Upper lobe of left lung (tissue), 6 donors: ENCODE measurements around the gene PARP9. TPM values are rescaled to one million over a fixed set of nuclear protein-coding genes. Genes with fewer than 3 reads are reported as not detected.

Source experiments
- ATAC-seq, 2 donors: fragments of 200-7000 bp; cut with Tn5 transposase; one replicate each; pipeline ENCODE4 v1.9.1; 2022; ENCODE audit warnings: mild to moderate bottlenecking in 2 of 2, moderate library complexity in 2 of 2; ENCODE audit not compliant: low FRiP score in 2 of 2
- DNase-seq, 2 donors: peaks; one replicate each; pipeline ENCODE4 v3.0.0-alpha.2; 2019 to 2020
- H3K27ac ChIP-seq, 4 donors: fragments of 200-600 bp; sonication (generic); one replicate each; pipeline ENCODE4 v1.5.1; 2016 to 2019
- H3K27me3 ChIP-seq, 4 donors: fragments of 200-600 bp; sonication (generic); one replicate each; pipeline ENCODE4 v1.5.1; 2017 to 2019
- H3K36me3 ChIP-seq, 4 donors: fragments of 200-600 bp; sonication (generic); one replicate each; pipeline ENCODE4 v1.5.1; 2016 to 2019
- H3K4me1 ChIP-seq, 4 donors: fragments of 200-600 bp; sonication (generic); one replicate each; pipeline ENCODE4 v1.5.1; 2018 to 2019
- H3K4me3 ChIP-seq, 4 donors: fragments of 200-600 bp; sonication (generic); one replicate each; pipeline ENCODE4 v1.5.1; 2017 to 2019; ENCODE audit warnings: mild to moderate bottlenecking in 2 of 4, moderate library complexity in 1 of 4
- H3K9me3 ChIP-seq, 4 donors: fragments of 200-600 bp; sonication (generic); one replicate each; pipeline ENCODE4 v1.5.1; 2018 to 2019
- CTCF ChIP-seq, 6 experiments: fragments of 450-650 bp in 4 of 6; fragments of 200-600 bp in 2 of 6; sonication (generic) in 2 of 6; IDR thresholded peaks; one replicate each; pipeline ENCODE4 v1.5.1; 2016 to 2019; ENCODE audit warnings: antibody characterized with exemption in 6 of 6
- EP300 ChIP-seq, 4 donors: sonication (generic); formaldehyde crosslinking; IDR thresholded peaks; one replicate each; pipeline ENCODE4 v1.5.1; 2017; ENCODE audit warnings: antibody characterized with exemption in 4 of 4, control low read depth in 2 of 4
- POLR2A ChIP-seq, 4 donors: fragments of 450-650 bp; IDR thresholded peaks; one replicate each; pipeline ENCODE4 v1.5.1; 2016 to 2017; ENCODE audit warnings: antibody characterized with exemption in 4 of 4, mild to moderate bottlenecking in 2 of 4
- POLR2AphosphoS5 ChIP-seq, 2 donors: sonication (generic); formaldehyde crosslinking; IDR thresholded peaks; one replicate each; pipeline ENCODE4 v1.5.1; 2017; ENCODE audit warnings: antibody characterized with exemption in 2 of 2
- WGBS, 2 donors: methylation state at CpG; one replicate each; pipeline ENCODE4 v1.1.5; 2017 to 2018; 5-methylcytosine and 5-hydroxymethylcytosine counted together
- total RNA-seq, 6 donors: library from RNA; depleted of rRNA in 4 of 6; stranded (reverse); fragments of >200 nt in 4 of 6; gene quantifications; one replicate each; pipeline versions ENCODE4 v1.1.0 to v1.2.1, GENCODE V29; 2016 to 2021
- donor health status: DM: no; HTN: no; CAD: no; lungs with moderate emphysema.
- donor health status: DM: no; HTN: yes; CAD: no; lungs with severe emphysema.

PARP9 gene
- total RNA-seq: 10 to 100 TPM; 49.2 to 70.8 (median 58.0) TPM

- Histone ChIP-seq H3K27ac (peak within 1 kb of the TSS; percentile 94 to 99 (median 96)), H3K4me1 (peaks cover 51 to 62% (median 55%) of the 10 kb centered on the region in 4 donors), H3K27me3 (no peaks in the 10 kb centered on the region), H3K36me3 (peaks cover 0 to 40% (median 8%) of the 10 kb centered on the region in 4 donors), H3K9me3 (no peaks in the 10 kb centered on the region), H3K4me3 (peak within 1 kb of the TSS; percentile 53 to 93 (median 73))
- DNase-seq: peak; percentile 92 to 94
- 0 to 1% methylated on average over 16 to 52 of the region's 56 CpGs for WGBS, 2 donors
- TF ChIP-seq CTCF (IDR thresholded peaks at IDR 0.05) (peak in 2 of 6 experiments; percentile 8 to 9), POLR2AphosphoS5 (IDR thresholded peaks at IDR 0.05) (peak; percentile 93 to 95), EP300 (IDR thresholded peaks at IDR 0.05) (peak in 2 of 4 donors; percentile 75 to 86), POLR2A (IDR thresholded peaks at IDR 0.05) (peak in 3 of 4 donors; percentile 67 to 91 (median 69))
- ATAC-seq: peak; percentile 97 to 98
Observed at GRCh38 chr3:122564155-122564912, at the start of gene PARP9, which contains the start of gene DTX3L. PARP9 (minus strand) TSS chr3:122564300; CDS start chr3:122559620, 4,680 bp downstream. DTX3L (plus strand) TSS chr3:122564338; CDS start chr3:122564427, 89 bp downstream.

DNA sequence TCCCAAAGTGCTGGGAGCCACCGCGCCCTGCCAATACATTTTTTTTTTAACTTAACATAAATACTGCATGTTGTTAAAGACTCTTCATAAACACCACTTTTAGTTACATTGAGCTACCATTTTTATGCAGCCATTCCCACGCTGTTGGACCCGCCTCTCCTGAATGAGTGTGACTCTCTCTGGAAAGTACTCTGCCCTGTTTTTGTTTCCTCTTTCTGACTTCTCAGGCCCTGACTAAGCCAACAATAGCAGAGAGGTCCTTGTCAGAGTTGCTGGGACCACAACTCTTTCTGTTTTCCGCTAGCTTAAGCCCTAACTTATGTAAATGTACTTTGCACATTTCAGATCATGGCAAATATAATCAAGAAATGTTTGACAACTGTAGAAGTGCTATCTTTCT lies 48.6 kb upstream of the PARP9 start:
- no peak for DNase-seq
- Histone ChIP-seq H3K9me3 (no peaks in the 10 kb centered on the region), H3K4me1 (no peaks in the 10 kb centered on the region), H3K27me3 (no peaks in the 10 kb centered on the region), H3K27ac (no peak overlapping the region), H3K4me3 (no peak overlapping the region), H3K36me3 (no peaks in the 10 kb centered on the region)
- ATAC-seq: no peak
- 87 to 89% methylated on average over 5 of the region's 5 CpGs for WGBS, 2 donors
- TF ChIP-seq CTCF (IDR thresholded peaks at IDR 0.05): no peak
- no peak for TF ChIP-seq POLR2A (IDR thresholded peaks at IDR 0.05)
- no peak for TF ChIP-seq EP300 (IDR thresholded peaks at IDR 0.05)
- no peak for TF ChIP-seq POLR2AphosphoS5 (IDR thresholded peaks at IDR 0.05)

DNA sequence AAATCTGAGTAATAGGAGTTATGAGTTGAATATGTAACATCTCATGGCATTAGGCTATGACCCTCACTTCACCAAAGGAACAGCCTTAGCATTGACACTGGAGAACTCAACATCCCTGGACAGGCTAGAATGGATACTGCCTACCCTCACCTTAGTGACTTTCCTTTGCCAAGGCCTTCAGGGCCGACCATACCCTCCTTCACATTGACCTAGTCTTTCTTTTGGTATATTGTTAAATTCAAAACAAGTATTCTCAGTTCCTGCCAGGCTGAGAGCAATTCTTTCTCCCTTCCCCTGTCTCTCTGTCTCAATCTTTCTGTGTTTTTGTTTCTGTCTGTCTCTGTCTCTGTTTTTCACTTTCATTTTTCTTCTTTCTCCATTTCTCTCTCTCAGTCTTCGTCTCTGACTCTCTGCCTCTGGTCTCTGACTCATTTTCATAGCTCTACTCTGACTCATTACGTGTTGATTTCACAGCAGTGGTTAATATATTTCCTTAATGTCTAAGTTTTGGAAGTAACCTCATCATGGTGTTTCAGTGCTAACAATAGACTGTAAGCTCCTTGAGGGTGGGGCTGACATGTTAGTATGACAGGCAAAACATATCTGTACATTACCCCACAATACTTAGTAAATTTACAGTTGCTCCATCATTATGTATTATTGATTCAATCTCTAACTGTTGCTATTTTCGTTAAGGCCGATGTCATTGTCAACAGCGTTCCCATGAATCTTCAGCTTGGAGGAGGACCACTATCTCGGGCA lies 45.9 kb upstream of the PARP9 start:
- DNase-seq: no peak
- H3K27ac ChIP-seq: no peak overlapping the region
- H3K36me3 ChIP-seq: no peaks in the 10 kb centered on the region
- 83 to 86% methylated on average over 7 of the region's 7 CpGs for WGBS, 2 donors
- H3K4me1 ChIP-seq: no peaks in the 10 kb centered on the region
- ATAC-seq: peak in 1 of 2 donors; percentile 54
- TF ChIP-seq POLR2A (IDR thresholded peaks at IDR 0.05) (no peak), CTCF (IDR thresholded peaks at IDR 0.05) (no peak), POLR2AphosphoS5 (IDR thresholded peaks at IDR 0.05) (no peak), EP300 (IDR thresholded peaks at IDR 0.05) (no peak)
- no peaks in the 10 kb centered on the region for H3K9me3 ChIP-seq
- H3K4me3 ChIP-seq: no peak overlapping the region
- no peaks in the 10 kb centered on the region for H3K27me3 ChIP-seq

- TF ChIP-seq POLR2A (IDR thresholded peaks at IDR 0.05) (no peak), EP300 (IDR thresholded peaks at IDR 0.05) (no peak), POLR2AphosphoS5 (IDR thresholded peaks at IDR 0.05) (no peak), CTCF (IDR thresholded peaks at IDR 0.05) (no peak)
- Histone ChIP-seq H3K4me1 (no peaks in the 10 kb centered on the region), H3K27me3 (no peaks in the 10 kb centered on the region), H3K27ac (no peak overlapping the region), H3K9me3 (no peaks in the 10 kb centered on the region), H3K36me3 (no peaks in the 10 kb centered on the region), H3K4me3 (no peak overlapping the region)
- 96 to 97% methylated on average over 1 of the region's 1 CpG for WGBS, 2 donors
- ATAC-seq (no peak), DNase-seq (no peak)
Observed at GRCh38 chr3:122608916-122609315, 44.8 kb upstream of the PARP9 start.
